ENCODE measurements around the gene EZH2.

GRCh38 chr7:148867596-148868377 lies 16.3 kb downstream of the EZH2 start:
- TF ChIP-seq CTCF (conservative IDR thresholded peaks at IDR 0.05; ENCODE audit: low read depth, low read length) (no peak), POLR2A (IDR thresholded peaks at IDR 0.05; ENCODE audit: low read depth, low read length) (no peak), RFX5 (IDR thresholded peaks at IDR 0.05; ENCODE audit: low read depth, low read length) (no peak), MXI1 (IDR thresholded peaks at IDR 0.05; ENCODE audit: borderline replicate concordance, low read depth, low read length) (no peak), RAD21 (IDR thresholded peaks at IDR 0.05; ENCODE audit: low read length) (no peak)
